HepG2 (cell line): ENCODE data around the gene PTPDC1. TPM values are rescaled to one million over a fixed set of nuclear protein-coding genes. Genes with fewer than 3 reads are reported as not detected.

Experiments
- ESRRA ChIP-seq: sonication (generic); formaldehyde crosslinking; IDR thresholded peaks from 2 replicates; pipeline ENCODE4 v1.5.1; 2020; ENCODE audit warnings: mild to moderate bottlenecking, low read depth, missing genetic modification reagents
- FOXC1 ChIP-seq: sonication (generic); formaldehyde crosslinking; IDR thresholded peaks from 2 replicates; pipeline ENCODE4 v1.8.0; 2022; ENCODE audit warnings: mild to moderate bottlenecking, missing genetic modification reagents, borderline replicate concordance
- SATB2 ChIP-seq: sonication (generic); formaldehyde crosslinking; IDR thresholded peaks from 2 replicates; pipeline ENCODE4 v1.5.0; 2020; ENCODE audit warnings: missing genetic modification reagents
- SIX1 ChIP-seq: sonication (generic); formaldehyde crosslinking; IDR thresholded peaks from 2 replicates; pipeline ENCODE4 v1.4.0; 2020; ENCODE audit warnings: missing genetic modification reagents, borderline replicate concordance
- ZHX1 ChIP-seq: sonication (generic); formaldehyde crosslinking; IDR thresholded peaks from 2 replicates; pipeline ENCODE4 v1.8.1; 2022; ENCODE audit warnings: low read depth, mild to moderate bottlenecking, missing genetic modification reagents
- ZMYM3 ChIP-seq: sonication (generic); formaldehyde crosslinking; IDR thresholded peaks from 2 replicates; pipeline ENCODE4 v1.5.1; 2020; ENCODE audit warnings: mild to moderate bottlenecking, missing genetic modification reagents
- polyA plus RNA-seq, 8 experiments: library from polyadenylated mRNA; depleted of rRNA in 3 of 8; stranded (reverse) in 7 of 8; unstranded in 1 of 8; fragments of >200 nt; fragmentation: Illumina TruSeq in 4 of 8; extraction: Trizol in 4 of 8; gene quantifications; 2 replicates each; pipeline versions ENCODE4 v1.2.1 to v1.2.3, GENCODE V29; 2011 to 2016; ENCODE audit warnings: low read depth in 4 of 8, missing spikeins in 1 of 8, mixed read lengths in 1 of 8; ENCODE audit not compliant: insufficient read depth in 1 of 8
- total RNA-seq, 5 experiments: library from RNA; depleted of rRNA; stranded (reverse); fragments of >200 nt; fragmentation: Illumina TruSeq; extraction: Trizol; gene quantifications; 2 replicates each; pipeline ENCODE4 v1.2.3, GENCODE V29; 2016; ENCODE audit warnings: low read depth in 1 of 5
- TF ChIP-seq, protein P1 (sequence below): sonication (generic); formaldehyde crosslinking; conservative IDR thresholded peaks from 2 replicates; pipeline ENCODE4 v1.8.0; 2022; ENCODE audit warnings: missing genetic modification reagents
- TF ChIP-seq, protein P2 (sequence below): sonication (generic); formaldehyde crosslinking; IDR thresholded peaks from 2 replicates; pipeline ENCODE4 v1.4.0; 2020; ENCODE audit warnings: missing genetic modification reagents, borderline replicate concordance

The PTPDC1 gene
- total and polyA plus RNA-seq, 2 of the 13 experiments (the other 11 are each of a cell fraction or from before 2014, with no cell fraction given) = 6.1 to 8.6 TPM

DNA sequence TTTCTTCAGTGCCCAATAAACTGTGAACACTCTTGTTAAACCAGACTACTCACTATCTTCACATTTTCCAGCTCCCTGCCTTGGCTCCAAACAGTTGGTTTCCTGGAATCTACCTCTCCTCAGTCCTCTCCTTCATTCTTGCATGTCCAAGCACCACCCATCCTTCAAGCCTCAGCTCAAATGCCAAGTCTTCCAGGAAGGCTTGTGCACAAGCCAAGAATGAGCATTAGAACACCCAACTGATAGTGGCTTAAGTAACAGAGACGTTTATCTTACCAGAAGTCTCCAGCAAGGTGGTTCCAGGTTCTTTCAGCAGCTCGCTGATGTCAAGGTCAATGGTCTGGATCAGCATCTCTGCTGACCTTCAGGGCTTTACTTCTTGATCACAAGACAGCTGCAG is 60.1 kb downstream of the PTPDC1 start (continued):
- no peak for TF ChIP-seq SIX1 (CRISPR knock-in tag)
- no peak for TF ChIP-seq ESRRA
- TF ChIP-seq SATB2 (CRISPR knock-in tag) = no peak
- no peak for TF ChIP-seq ZHX1 (CRISPR knock-in tag)
- TF ChIP-seq ZMYM3 = no peak
- TF ChIP-seq, protein P1, sequence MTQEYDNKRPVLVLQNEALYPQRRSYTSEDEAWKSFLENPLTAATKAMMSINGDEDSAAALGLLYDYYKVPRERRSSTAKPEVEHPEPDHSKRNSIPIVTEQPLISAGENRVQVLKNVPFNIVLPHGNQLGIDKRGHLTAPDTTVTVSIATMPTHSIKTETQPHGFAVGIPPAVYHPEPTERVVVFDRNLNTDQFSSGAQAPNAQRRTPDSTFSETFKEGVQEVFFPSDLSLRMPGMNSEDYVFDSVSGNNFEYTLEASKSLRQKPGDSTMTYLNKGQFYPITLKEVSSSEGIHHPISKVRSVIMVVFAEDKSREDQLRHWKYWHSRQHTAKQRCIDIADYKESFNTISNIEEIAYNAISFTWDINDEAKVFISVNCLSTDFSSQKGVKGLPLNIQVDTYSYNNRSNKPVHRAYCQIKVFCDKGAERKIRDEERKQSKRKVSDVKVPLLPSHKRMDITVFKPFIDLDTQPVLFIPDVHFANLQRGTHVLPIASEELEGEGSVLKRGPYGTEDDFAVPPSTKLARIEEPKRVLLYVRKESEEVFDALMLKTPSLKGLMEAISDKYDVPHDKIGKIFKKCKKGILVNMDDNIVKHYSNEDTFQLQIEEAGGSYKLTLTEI = no peak
- no peak for TF ChIP-seq FOXC1 (CRISPR knock-in tag)
- TF ChIP-seq, protein P2, sequence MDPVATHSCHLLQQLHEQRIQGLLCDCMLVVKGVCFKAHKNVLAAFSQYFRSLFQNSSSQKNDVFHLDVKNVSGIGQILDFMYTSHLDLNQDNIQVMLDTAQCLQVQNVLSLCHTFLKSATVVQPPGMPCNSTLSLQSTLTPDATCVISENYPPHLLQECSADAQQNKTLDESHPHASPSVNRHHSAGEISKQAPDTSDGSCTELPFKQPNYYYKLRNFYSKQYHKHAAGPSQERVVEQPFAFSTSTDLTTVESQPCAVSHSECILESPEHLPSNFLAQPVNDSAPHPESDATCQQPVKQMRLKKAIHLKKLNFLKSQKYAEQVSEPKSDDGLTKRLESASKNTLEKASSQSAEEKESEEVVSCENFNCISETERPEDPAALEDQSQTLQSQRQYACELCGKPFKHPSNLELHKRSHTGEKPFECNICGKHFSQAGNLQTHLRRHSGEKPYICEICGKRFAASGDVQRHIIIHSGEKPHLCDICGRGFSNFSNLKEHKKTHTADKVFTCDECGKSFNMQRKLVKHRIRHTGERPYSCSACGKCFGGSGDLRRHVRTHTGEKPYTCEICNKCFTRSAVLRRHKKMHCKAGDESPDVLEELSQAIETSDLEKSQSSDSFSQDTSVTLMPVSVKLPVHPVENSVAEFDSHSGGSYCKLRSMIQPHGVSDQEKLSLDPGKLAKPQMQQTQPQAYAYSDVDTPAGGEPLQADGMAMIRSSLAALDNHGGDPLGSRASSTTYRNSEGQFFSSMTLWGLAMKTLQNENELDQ (CRISPR knock-in tag) = no peak
